SJSA1 (cell line): ENCODE results near the gene MTM1. TPM values are rescaled to one million over a fixed set of nuclear protein-coding genes. Genes with fewer than 3 reads are reported as not detected.

ENCODE experiments used
- DNase-seq, 2 experiments: peaks; one replicate each; pipeline ENCODE4 v3.0.0-alpha.2; 2015 to 2020; ENCODE audit warnings: low spot score in 2 of 2, low read depth in 1 of 2
- H3K27ac ChIP-seq: fragments of 250-450 bp; sonication (Bioruptor Pico); 2 replicates; pipeline ENCODE4 v1.5.1; 2020; ENCODE audit warnings: mild to moderate bottlenecking, moderate library complexity
- H3K27me3 ChIP-seq: fragments of 250-450 bp; sonication (Bioruptor Pico); replicated peaks from 2 replicates; pipeline ENCODE4 v1.5.1; 2020; ENCODE audit warnings: mild to moderate bottlenecking, moderate library complexity
- H3K36me3 ChIP-seq: fragments of 250-450 bp; sonication (Bioruptor Pico); 2 replicates; pipeline ENCODE4 v1.5.1; 2020; ENCODE audit warnings: mild to moderate bottlenecking
- H3K4me1 ChIP-seq: fragments of 250-450 bp; sonication (Bioruptor Pico); replicated peaks from 2 replicates; pipeline ENCODE4 v1.6.1; 2021; ENCODE audit warnings: mild to moderate bottlenecking
- H3K4me3 ChIP-seq: fragments of 250-450 bp; sonication (Bioruptor Pico); 2 replicates; pipeline ENCODE4 v1.5.1; 2020; ENCODE audit warnings: mild to moderate bottlenecking
- H3K9me3 ChIP-seq: fragments of 250-450 bp; sonication (Bioruptor Pico); replicated peaks from 2 replicates; pipeline ENCODE4 v1.5.1; 2020; ENCODE audit warnings: mild to moderate bottlenecking
- total RNA-seq: library from RNA; depleted of rRNA; stranded (reverse); fragments of >200 nt; shearing (Covaris generic); gene quantifications from 2 replicates; pipeline ENCODE4 v1.2.3, GENCODE V29; 2014; rRNA removed

The MTM1 gene
- total RNA-seq = 8.7 and 12.8 TPM in 2 replicates

DNA sequence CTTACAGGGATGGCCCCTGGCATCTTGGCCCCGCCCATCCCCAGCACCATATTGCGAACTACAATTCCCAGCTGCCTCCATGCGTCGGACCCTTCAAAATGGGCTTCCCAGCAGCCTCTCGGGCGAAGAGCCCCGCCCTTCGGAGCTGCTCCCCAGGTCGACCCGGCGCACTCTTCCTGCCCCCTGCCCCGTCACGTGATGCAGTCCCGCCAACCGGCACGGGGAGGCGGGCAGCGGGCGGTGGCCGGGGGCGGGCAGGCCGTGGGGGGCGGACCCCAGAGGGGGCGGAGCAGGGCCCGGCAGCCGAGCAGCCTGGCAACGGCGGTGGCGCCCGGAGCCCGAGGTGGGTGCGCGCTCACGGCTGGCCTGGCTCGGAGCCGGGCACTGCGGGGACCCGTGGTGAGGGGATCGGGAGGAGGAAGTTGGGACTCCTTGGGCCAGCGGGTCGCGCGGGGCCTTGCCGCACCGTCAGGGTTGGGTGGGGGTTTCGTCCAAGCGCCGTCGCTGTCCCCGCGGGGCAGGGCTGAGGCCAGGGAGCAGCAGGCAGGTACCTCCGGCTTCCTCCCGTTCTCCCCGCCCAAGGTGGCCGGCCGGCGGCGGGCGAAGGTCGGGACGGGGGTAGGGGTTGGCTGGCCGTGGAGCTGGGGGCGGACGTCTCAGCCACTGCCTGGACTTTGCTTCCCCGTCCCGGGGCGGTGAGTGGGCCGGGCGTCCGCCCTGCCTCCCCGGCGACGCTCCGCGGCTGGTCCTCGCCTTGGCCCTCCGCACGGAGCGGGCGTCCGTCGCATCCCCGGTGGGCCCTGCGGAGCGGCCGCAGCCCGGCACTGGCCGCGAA lies at the start of gene MTM1:
Gene MTM1 (plus strand): TSS at position 302 of the 835 bp plus-strand sequence. CDS start 23,994 bp downstream, outside the sequence.
- Histone ChIP-seq H3K4me3 (peak within 1 kb of the TSS; percentile 89), H3K9me3 (no peaks in the 10 kb centered on the region), H3K27me3 (no peaks in the 10 kb centered on the region), H3K4me1 (peaks cover 36% of the 10 kb centered on the region), H3K36me3 (peaks cover 3% of the 10 kb centered on the region; the same call in 1 of the 2 replicates), H3K27ac (peak within 1 kb of the TSS; percentile 38)
- DNase-seq = peak; percentile 81 to 95

- H3K9me3 ChIP-seq = no peaks in the 10 kb centered on the region
- no peaks in the 10 kb centered on the region for H3K36me3 ChIP-seq
- DNase-seq = no peak
- H3K27me3 ChIP-seq = no peaks in the 10 kb centered on the region
- no peak overlapping the region for H3K4me3 ChIP-seq
- no peak overlapping the region for H3K27ac ChIP-seq
- H3K4me1 ChIP-seq = no peaks in the 10 kb centered on the region
Measured at GRCh38 chrX:150522494-150522893, 45.9 kb upstream of the MTM1 start.

DNA sequence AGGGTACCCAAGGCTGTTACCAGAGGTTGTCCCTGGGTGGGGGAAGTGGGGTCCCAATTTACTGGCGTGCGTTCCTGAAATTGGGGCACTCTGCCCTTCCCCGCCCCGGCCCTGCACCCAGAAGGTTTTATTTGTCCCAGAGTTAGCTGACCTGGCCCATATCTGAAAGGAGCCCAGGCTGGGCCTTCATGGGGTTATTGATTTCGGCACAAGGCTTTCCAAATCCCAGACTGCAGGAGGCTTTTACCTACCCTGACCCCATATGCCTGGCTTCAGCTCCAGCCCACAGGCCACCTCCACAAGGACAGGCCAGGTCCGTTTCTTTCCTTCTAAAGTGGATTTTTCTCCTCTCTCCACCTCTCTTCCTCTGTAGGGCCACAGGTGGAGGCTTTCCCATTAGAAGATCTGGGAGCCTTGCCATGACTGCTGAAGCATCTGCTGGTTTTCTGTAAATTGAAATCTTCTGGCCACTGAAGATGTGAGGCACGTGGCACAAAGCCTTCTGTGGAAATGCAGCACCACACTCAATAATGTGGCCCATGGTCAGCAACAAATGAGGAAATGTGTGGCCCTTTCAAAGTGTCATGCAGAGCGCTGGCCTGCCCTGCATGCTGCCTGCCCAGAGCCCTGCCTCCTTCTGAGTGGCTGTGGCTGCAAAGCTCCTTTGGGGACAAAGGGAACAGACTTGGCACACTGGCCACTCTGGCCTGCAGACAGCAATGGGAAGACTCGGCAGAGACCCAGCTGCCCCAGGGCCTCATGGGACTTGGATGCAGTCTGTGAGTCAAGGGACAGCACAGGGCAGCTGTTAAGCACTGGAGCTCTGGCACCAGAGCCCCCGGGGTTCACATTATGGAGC lies 43.1 kb upstream of the MTM1 start:
- Histone ChIP-seq H3K9me3 (no peaks in the 10 kb centered on the region), H3K36me3 (no peaks in the 10 kb centered on the region), H3K27me3 (no peaks in the 10 kb centered on the region), H3K4me3 (no peak overlapping the region), H3K4me1 (no peaks in the 10 kb centered on the region), H3K27ac (no peak overlapping the region)
- no peak for DNase-seq

DNA sequence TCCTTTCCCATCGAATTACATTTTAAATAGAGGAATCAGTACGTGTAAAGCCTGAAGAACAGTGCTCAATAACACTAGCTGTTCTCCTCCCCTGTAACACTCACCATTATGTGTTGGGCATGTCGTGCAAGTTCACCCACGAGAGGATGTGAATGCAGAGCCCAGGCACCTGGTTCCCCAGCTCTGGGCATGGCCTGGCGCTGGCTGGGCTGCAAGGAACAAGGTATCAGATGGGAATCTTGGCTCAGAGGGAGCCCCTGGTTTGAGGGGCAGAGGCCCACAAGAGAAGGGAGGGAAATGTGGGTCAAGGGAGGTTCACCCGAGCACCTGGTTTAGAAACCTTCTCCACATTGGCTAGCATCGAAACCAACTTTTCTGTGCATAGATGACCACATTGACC lies 41.7 kb upstream of the MTM1 start:
- DNase-seq = no peak
- Histone ChIP-seq H3K4me1 (no peaks in the 10 kb centered on the region), H3K9me3 (no peaks in the 10 kb centered on the region), H3K27ac (no peak overlapping the region), H3K36me3 (no peaks in the 10 kb centered on the region), H3K4me3 (no peak overlapping the region), H3K27me3 (no peaks in the 10 kb centered on the region)

GRCh38 chrX:150527108-150527507 lies 41.3 kb upstream of the MTM1 start:
- Histone ChIP-seq H3K4me1 (no peaks in the 10 kb centered on the region), H3K27ac (no peak overlapping the region), H3K27me3 (no peaks in the 10 kb centered on the region), H3K36me3 (no peaks in the 10 kb centered on the region), H3K4me3 (no peak overlapping the region), H3K9me3 (no peaks in the 10 kb centered on the region)
- DNase-seq = no peak

DNA sequence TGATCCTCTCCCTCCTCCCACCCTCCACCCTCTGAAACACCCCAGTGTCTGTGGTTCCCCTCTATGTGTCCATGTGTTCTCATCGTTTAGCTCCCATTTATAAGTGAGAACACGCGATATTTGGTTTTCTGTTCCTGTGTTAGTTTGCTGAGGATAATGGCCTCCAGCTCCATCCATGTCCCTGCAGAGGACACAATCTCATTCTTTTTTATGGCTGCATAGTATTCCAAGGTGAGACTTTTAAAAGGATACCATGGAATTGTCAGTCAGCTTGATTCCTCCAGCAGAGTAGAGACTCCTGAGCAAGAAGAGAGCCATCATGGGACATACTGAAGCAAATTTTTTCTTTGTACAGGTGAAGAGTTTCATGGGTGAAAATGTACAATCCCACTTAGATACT lies 38.8 kb upstream of the MTM1 start:
- H3K4me3 ChIP-seq = no peak overlapping the region
- no peaks in the 10 kb centered on the region for H3K4me1 ChIP-seq
- H3K27me3 ChIP-seq = no peaks in the 10 kb centered on the region
- no peaks in the 10 kb centered on the region for H3K9me3 ChIP-seq
- no peaks in the 10 kb centered on the region for H3K36me3 ChIP-seq
- no peak overlapping the region for H3K27ac ChIP-seq
- no peak for DNase-seq

- Histone ChIP-seq H3K27ac (no peak overlapping the region), H3K36me3 (no peaks in the 10 kb centered on the region), H3K4me3 (no peak overlapping the region), H3K9me3 (no peaks in the 10 kb centered on the region), H3K4me1 (no peaks in the 10 kb centered on the region), H3K27me3 (no peaks in the 10 kb centered on the region)
- DNase-seq = no peak
Measured at GRCh38 chrX:150530821-150531220, 37.6 kb upstream of the MTM1 start.

GRCh38 chrX:150531467-150531866 lies 37.0 kb upstream of the MTM1 start:
- Histone ChIP-seq H3K9me3 (no peaks in the 10 kb centered on the region), H3K4me1 (no peaks in the 10 kb centered on the region), H3K27me3 (no peaks in the 10 kb centered on the region), H3K36me3 (no peaks in the 10 kb centered on the region), H3K4me3 (no peak overlapping the region), H3K27ac (no peak overlapping the region)
- no peak for DNase-seq

DNA sequence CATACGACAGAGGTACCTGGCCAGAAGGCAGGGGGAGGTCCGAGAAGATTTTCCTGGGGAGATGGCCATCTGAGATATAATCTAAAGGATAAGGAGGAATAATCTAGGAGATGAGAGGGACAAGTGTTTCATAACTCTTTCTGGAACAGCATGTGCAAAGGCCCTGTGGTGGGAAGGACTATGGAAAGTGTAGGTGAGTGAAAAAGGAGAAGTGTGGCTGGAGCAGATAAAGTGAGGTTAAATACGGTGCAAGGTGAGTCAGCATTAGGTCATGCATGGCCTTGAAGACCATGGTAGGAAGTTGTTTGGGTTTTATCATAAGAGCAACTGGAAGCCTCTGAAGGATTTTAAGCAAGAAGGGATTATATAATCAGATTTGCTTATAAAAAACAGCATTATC lies 34.6 kb upstream of the MTM1 start:
- Histone ChIP-seq H3K4me3 (no peak overlapping the region), H3K27me3 (no peaks in the 10 kb centered on the region)

GRCh38 chrX:150536455-150537116 lies 31.8 kb upstream of the MTM1 start:
- Histone ChIP-seq H3K36me3 (no peaks in the 10 kb centered on the region), H3K4me3 (no peak overlapping the region), H3K4me1 (no peaks in the 10 kb centered on the region), H3K9me3 (no peaks in the 10 kb centered on the region), H3K27ac (no peak overlapping the region), H3K27me3 (no peaks in the 10 kb centered on the region)
- no peak for DNase-seq

More for the DNA sequence above, 34.6 kb upstream of the MTM1 start:
- Histone ChIP-seq H3K27ac (no peak overlapping the region), H3K36me3 (no peaks in the 10 kb centered on the region), H3K9me3 (no peaks in the 10 kb centered on the region), H3K4me1 (no peaks in the 10 kb centered on the region)
- no peak for DNase-seq

DNA sequence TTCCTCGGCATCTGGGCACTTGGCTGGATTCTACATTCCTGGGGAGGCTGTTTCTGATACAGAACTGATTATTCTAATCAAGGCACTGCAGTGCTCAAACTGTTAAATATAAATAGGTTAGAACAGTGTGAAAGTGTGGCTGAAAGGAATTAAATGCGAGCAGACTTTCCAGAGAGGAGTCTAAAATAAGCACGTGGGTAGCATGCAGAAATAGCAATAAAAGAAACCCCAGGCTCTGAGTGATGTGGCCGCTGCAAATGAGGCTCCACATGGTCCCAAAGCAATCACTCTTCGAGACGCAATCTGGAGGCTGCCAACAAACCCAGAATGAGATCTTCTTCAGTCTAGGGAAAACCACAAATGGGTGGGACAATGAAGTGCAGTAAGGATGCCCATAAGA lies 30.6 kb upstream of the MTM1 start:
- H3K27me3 ChIP-seq = no peaks in the 10 kb centered on the region
- no peak overlapping the region for H3K4me3 ChIP-seq
- H3K9me3 ChIP-seq = no peaks in the 10 kb centered on the region
- H3K4me1 ChIP-seq = no peaks in the 10 kb centered on the region
- no peaks in the 10 kb centered on the region for H3K36me3 ChIP-seq
- H3K27ac ChIP-seq = no peak overlapping the region
- DNase-seq = no peak

GRCh38 chrX:150540965-150541364 lies 27.5 kb upstream of the MTM1 start:
- Histone ChIP-seq H3K27ac (no peak overlapping the region), H3K4me3 (no peak overlapping the region), H3K27me3 (no peaks in the 10 kb centered on the region), H3K36me3 (no peaks in the 10 kb centered on the region), H3K4me1 (no peaks in the 10 kb centered on the region), H3K9me3 (no peaks in the 10 kb centered on the region)
- no peak for DNase-seq

DNA sequence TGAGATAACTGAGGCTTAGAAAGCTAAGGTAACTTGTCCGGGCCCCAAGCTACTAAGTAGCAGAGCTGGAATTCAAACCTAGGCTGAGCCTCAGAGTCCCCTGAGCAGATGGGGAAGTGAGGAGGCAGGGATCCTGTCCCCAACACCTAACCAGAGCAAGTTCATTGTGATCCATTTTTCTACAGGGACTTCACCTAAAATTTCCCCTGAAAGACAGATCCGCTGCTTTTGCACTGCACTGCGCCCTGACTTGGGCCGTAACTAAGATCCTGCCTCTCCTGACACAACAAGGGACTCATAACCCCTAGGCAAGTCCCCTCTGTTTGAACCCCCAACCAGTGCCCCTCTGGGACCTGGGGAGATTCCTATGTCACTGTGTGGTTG lies 25.6 kb upstream of the MTM1 start:
- H3K27ac ChIP-seq = no peak overlapping the region
- no peaks in the 10 kb centered on the region for H3K9me3 ChIP-seq
- H3K4me1 ChIP-seq = peaks cover 13% of the 10 kb centered on the region
- no peaks in the 10 kb centered on the region for H3K27me3 ChIP-seq
- DNase-seq = no peak
- no peaks in the 10 kb centered on the region for H3K36me3 ChIP-seq
- H3K4me3 ChIP-seq = no peak overlapping the region
